Right renal pelvis (tissue), 4 donors: ENCODE results near the gene TAS2R60. TPM values are rescaled to one million over a fixed set of nuclear protein-coding genes. Genes with fewer than 3 reads are reported as not detected.

Experiments used
- DNase-seq, 4 donors: peaks; one replicate each; pipeline ENCODE4 v3.0.0-alpha.2; 2013; ENCODE audit warnings: low read depth in 4 of 4, low spot score in 3 of 4, missing footprints in 1 of 4
- polyA plus RNA-seq, 4 donors: library from polyadenylated mRNA; unstranded; fragments of 120-200 nt; gene quantifications; one replicate each; pipeline ENCODE4 v1.2.1, GENCODE V29; 2013; ENCODE audit not compliant: insufficient read length in 4 of 4

The TAS2R60 gene
- polyA plus RNA-seq, 4 donors = not detected

DNA sequence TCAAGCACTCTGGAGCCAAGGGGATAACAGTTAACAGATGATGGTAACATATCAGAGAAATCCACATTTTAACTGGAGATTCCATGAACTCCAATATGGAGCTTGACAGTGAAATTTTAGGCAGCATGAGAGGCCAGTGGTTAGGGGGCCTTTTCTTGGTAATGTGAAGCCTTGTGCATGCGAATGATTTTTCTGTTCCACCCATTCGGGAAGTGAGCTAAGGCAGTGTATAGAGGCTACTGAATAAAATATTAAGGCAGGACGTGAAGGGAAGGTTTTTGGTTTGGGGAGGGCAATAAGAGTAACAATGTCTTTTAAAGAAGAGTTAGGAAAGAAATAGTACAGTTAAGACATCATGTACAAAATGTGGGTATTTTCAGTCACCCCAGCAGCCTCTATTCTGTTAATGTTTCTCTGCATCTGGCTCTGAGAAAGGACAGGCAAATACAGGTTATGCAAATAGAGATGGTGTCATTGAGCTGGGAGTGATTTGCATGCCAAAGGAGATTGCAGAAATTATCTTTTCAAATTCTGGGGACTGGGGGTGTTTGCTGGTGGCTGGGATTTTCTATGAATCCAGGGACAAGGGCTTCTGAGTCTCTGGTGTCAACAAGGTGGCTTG, 6.8 kb upstream of the TAS2R60 start:
- DNase-seq = no peak

DNA sequence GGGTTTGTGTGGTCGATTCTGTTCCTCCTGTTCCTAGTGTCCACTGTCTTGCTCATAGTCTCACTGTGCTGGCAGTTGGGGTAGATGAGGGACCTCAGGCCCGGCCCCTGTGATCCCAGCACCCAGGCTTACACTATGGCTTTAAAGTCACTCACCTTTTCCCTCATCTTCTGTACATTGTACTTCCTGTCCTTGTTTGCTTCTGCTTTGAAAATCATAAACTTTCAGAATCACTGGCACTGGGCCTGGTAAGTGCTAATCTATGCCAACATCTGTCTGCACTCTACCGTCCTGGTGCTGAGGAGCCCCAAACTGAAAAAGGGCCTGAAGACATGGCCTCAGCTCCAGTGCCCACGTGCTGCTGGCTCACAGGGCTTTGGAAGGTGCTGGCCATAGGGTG, 5.7 kb upstream of the TAS2R60 start:
- DNase-seq = no peak

DNA sequence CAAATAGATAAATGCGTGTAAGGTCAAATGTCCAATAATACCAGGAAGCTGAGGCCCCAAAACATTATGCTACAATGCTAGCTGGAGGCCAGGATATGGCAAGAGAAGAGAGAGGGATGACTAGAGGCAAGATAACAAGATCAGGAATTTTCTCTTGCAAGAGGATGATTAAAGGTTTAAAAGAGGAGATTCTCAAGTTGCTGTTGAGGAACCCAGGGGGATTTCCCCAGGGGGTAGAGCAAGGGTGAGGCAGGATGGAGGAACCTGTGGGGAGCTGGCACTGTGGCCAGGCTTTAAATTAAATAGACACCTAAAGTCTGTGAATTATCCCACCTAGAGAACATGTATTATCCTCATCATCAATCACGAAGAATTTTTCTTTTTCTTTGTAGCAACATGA, 3.4 kb upstream of the TAS2R60 start:
- DNase-seq = no peak

DNA sequence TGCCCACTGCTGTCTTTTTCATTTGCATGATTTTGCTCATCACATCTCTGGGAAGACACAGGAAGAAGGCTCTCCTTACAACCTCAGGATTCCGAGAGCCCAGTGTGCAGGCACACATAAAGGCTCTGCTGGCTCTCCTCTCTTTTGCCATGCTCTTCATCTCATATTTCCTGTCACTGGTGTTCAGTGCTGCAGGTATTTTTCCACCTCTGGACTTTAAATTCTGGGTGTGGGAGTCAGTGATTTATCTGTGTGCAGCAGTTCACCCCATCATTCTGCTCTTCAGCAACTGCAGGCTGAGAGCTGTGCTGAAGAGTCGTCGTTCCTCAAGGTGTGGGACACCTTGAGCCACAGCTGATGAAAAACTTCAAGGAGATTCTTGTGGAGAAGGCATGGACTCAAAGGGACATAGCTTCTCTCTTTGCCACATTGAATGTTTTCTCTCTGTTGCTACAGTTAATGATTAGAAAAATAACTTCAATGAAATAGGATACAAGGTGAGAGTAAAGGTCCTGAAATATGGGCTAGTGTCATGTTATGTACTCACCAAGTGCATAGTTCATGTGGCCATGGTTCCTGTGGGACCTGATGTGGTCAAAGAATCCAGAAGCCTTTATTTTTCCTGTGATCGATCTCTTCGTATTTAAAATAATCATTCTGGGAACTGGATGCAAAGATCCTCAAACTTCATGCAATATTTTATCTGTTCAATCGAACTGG, 970 bp downstream of the TAS2R60 start:
- no peak for DNase-seq

DNA sequence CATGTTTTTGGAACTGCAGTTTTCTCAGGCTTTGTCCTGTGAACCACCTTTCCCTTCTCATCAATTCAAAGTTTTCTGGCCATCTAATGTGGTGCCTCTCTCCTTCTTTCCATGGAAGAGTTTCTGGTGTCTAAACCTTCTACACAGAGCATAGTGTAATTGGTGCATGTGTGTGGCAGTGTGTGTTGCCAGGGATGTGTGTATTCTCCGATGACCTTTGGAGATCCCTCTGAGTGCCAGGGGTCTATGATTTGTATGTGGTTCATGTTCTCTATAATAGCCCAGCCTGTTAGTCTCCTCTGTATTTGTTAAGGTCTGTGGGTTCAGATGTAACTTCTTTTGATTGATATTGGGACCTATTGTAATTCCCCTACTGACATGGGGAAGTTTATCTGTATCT, 1.5 kb downstream of the TAS2R60 start:
- DNase-seq = no peak

DNA sequence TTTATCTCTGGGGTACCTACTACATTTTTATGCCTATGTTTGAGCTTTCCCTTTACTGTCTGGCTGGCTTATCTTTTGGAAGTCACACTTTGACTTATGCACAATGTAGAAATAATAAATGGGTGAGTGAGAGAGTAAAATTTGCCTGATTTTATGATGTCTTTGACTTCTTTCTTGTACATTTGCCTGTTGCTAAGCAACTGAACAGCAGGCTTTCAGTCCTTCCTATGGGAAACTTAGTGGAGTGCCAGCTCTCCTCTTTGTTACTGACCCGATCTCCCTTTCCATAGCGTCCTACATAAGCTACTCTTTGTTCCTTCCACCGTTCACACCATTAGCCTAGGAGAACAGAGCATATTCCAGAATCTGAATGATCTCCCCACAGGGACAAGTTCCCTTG, 4.2 kb downstream of the TAS2R60 start:
- no peak for DNase-seq

DNA sequence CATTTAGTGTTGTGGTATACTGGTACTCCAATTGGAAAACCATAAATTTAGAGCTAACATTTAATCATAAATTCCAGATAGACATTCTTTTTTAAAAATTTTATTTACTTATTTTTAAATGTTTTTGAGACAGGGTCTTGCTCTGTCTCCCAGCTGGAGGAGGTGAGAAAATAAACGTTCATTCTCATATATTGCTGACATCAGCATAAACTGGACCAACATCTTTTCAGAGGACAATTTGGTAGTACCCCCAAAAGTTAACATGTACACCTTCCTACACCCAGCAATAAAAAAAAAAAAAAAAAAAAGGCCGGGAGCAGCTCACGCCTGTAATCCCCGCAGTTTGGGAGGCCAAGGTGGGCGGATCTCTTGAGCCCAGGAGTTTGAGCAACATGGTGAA, 5.2 kb downstream of the TAS2R60 start:
- no peak for DNase-seq

DNA sequence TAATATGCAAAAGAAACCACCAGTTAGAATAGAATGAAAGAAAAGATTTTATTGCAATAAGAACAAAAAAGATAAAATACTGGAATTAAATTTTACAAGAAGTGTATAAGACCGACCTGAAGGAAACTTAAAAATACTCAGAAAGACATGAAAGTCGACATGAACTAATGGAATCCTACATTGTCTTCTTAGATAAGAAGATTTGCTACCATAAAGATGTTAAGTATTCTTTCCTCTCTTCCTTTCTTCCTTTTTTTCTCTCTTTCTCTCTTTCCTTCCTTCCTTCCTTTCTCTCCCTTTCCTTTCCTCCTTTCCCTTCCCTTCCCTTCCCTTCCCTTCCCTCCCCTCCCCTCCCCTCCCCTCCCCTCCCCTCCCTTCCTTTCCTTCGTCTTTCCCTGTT, 6.5 kb downstream of the TAS2R60 start:
- no peak for DNase-seq

DNA sequence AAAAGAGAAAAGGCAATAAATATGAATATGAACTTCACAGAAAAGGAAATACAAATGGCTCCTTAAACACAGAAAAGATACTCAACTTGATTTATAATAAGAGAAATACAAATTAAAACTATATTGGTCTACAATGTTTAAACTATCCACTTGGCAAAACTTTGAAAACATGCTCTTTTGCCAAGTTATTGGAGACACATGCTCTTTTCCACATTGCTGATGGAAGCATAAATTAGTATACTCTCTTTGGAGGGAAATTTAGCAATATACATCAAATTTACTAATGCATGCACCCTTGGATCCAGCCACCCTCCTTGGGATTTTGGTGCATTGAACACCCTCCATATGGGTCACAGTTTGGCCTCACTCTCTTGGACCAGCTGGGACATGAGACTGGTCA, 7.9 kb downstream of the TAS2R60 start:
- DNase-seq = no peak

DNA sequence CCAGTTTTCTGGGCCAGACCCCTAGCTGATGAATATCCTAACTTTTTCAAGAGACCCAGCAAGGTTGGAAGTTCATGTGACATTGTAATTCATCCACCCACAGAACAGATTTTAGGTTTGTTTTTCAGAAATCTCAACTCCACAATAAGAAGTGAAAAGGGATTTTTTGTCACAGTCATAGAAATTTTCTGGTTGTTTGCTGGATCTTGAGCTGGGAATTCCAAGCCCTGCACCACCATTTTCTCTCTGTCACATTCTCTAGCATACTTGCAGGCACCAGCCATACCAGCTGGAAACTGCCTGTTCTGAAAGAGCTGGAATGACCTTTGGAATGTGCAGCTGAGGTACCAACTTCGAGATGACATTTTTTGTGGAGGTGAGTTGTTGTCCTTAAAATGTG, 8.5 kb downstream of the TAS2R60 start:
- DNase-seq = no peak

DNA sequence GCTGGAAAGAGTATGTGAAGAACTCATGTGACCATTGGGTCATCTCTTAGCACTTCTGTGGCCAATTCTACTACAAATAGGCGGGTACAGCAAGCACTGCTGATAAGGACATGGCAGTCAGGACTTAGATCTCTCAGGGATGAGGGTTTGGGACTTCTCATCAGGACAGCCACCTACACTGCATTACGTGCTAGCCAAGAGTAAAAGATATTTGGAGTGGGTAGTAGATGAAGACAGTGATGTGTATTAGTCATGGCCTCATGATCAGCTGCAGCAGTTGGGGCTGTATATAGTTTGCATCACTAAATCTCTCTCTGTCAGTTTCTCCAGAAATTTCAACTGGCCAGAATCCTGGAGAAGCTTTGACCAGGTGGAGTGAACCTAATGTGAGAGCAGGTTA, 9.2 kb downstream of the TAS2R60 start:
- no peak for DNase-seq

DNA sequence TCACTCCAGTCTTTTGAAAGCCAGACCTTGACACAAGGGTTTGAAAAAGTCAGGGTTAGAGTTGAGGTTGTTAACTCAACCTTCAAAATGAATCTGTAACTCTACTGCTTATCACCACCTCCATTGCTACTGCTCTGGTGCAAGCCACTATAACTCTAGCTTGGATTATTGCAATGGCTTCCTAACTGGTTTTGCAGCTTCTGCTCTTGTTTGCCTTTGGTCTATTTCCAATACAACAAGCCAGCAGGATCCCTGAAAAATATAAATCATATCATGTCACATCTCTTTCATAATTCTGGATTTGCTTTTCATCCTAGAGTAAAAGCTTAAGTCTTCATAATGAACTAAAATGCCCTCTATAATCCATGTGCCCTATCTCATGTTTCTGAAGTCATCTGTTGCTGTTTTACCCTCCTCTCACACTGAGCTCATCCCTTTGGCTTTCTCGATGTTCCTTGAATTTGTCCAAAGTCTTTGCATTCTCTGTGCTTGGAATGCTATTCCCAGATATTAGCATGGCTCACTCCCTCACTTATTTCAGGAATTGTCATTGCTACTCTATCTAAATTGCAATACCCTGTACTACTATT, 10.9 kb downstream of the TAS2R60 start:
- DNase-seq = no peak

DNA sequence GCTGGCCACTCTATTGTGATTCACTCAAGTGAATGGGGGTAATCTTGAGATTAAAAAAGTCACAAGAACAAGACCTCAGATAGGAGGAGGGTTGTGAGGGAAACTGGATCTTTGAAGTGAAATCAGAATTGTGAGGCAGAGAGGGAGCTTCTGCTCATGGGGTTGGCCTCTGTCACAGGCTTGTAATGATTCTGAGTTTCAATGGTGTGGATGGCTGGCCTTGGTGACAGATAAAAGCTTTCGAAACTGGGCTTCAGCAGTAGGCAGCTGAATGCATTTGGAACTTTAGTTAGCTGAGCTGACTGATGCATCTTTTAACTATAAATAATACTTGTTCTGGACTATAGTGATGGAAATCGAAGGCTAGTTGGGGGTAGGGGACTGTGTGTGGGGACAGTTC, 12.2 kb downstream of the TAS2R60 start:
- DNase-seq = no peak

DNA sequence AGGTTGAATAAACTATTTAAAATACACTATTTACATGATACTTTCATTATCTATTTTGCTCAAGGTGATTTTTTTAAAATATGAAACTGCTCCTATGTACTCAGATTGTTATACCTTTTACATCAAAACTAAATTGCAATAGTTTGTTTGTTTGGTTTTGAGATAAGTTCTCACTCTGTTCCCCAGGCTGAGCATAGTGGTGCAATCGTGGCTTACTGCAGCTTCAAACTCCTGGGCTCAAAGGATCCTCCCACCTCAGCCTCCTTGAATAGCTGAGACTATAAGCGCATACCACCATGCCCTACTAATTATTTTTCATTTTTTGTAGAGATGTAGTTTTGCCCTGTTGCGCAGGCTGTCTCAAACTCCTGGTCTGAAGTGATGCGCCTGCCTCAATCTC, 12.7 kb downstream of the TAS2R60 start:
- no peak for DNase-seq

DNA sequence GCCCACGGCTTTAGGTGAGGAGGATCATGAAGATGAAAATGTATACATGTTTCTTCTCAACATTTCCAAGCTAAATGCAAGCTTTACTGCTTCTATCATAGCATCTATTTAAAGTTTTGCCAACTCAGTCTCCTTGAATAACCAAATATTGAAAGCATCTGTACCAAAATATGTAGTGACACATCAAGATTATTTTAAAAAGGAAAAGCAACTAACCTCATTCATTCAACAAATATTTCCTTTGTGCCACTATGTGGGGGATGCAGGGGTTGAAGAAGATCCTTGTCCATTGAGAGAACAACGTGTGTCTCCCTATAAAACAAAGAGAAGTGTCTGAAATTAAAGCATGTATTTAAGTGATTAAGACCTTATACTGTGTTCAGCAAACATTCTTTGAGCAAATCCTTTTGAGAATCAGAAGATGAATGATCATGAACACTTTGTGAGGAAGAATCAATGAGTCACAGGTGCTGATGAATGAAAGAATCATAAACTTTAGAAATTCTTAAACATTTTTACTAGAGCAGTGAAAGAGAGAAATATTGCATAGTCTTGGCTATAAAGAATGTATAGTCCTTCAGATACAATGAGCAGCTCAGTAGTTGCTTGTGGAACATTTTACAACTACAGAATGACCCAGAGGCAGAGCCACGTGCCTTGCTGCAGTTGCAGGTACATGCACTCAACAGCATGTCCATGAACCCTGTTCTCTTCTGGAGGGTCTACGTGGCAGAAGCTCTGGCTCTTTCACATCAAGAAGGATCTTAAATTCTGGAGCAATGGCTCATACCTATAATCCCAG, 13.9 kb downstream of the TAS2R60 start:
- DNase-seq = no peak

DNA sequence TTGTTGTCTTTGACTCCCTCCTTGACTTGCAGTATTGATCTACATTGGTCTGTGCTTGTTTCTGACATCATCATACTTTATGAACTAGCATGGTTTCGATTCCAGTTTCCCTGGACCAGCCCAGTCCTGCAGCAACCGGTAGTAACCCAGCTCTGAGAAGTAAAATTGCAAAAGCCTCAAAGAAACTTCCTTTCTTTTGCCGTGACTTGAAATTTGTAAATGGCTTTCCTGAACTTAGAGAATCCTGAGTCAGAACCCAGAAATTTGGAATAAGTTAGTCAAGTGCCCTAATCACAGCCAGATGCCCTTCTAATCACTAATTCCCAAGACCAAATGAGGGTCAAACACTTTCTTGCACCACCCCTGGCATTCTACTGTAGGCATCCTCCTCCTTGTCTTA, 15.0 kb downstream of the TAS2R60 start:
- DNase-seq = no peak

DNA sequence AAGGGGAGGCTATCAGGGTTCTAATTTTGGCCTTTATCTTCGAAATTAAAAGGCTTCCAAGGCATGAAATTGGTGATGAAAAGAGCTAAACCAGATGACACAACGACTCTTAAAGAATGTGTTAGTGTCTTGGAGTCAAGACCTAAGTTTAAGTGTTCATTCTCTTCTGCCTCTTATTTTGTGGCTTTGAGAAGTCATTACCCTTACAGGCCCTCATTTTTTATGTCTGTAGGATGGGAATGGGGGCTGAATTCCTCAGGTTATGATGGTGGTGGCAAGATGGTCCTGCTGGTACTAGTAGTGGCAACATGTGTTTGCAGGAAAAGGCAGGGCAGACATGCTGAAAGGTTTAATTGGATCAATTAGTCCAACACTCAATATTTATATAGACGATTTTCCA, 15.4 kb downstream of the TAS2R60 start:
- no peak for DNase-seq

DNA sequence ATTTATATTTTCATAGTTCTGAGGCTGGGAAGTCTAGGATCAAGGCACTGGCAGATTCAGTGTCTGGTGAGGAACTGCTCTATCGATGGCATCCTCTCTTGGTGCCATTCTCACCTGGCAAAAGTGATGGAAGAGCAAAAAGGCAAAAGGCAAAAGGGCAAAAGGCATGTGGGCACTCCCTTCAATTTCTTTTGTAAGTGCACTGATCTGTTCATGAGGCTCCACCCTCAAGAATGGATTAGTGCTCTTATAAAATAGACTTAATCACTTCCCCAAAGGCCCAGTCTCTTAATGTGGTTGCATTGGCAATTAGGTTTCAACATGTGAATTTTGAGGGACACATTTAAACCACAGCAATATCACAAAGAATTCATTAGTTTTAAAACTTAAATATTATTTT, 16.1 kb downstream of the TAS2R60 start:
- DNase-seq = no peak

DNA sequence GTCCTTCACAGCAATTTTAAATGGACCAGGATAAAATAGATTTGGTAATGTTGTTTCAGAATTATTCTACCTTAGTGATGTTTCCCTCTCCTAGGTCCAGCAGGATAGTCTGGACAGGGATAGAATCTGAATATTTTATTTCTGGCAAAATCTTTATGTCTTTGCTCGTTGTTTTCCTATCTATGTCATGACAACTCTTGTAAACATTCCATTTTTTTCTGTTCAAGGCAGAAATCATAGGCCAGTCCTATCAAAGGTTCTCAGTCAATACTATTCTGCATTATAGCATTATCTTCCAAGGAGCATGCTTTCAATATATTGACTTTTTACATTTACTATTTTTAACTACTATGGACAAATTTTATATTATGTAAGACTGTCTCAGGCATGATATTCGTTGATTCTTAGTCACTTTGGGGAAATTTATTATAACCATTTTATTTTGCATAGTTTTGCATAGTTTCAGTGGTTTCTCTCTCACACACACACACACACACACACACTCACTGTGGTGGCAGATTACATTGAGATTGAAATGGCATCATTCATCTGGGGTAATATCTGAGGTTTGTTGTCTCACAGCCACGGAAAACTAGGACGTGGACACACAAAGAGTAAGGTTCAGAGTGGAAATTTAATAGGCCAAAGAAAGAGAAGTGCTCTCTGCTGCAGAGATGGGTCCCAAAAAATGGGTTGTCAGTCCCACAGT, 17.2 kb downstream of the TAS2R60 start:
- DNase-seq = no peak

DNA sequence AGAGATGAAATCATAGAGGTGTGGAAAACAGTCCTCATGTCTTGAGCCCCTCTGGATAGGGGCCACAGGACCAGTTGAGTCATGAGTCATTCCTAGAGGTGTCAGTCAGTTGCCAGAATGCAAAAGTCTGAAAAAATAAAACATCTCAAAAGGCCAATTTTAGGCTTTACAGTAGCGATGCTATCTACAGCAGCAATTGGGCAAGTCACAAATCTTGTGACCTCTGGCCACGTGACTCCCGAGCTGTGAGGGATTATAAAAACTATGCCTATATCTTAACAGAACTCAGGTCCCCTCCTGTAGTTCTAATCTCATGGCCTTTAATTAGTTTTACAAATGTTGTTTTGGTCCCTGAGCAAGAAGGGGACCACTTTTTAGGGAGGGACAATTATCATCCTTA, 18.8 kb downstream of the TAS2R60 start:
- no peak for DNase-seq

DNA sequence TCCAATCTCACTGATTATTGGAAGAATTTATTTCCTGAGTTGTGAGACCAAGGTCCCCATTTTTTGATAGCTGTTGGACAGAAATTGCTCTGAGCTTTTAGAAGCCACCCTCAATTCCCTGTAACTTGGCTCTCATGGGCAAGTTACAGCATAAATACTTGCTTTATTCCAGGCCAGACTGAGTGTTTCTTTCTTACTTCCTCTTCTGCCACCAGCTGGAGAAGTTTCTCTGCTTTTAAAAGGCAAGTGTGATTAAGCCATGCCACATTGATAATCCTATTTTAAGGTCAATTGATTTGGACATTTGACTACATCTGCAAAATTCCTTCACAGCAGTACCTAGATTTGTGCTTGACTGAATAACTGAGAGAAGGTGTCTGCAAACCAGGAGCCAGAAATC, 20.3 kb downstream of the TAS2R60 start:
- DNase-seq = no peak
